ENCODE measurements around the gene RARA.
"Not testable (repeated sequence)": the region's sequence is repeated elsewhere in the genome, so short reads cannot be mapped to it uniquely, and the experiment has no call there.

RARA gene

DNA sequence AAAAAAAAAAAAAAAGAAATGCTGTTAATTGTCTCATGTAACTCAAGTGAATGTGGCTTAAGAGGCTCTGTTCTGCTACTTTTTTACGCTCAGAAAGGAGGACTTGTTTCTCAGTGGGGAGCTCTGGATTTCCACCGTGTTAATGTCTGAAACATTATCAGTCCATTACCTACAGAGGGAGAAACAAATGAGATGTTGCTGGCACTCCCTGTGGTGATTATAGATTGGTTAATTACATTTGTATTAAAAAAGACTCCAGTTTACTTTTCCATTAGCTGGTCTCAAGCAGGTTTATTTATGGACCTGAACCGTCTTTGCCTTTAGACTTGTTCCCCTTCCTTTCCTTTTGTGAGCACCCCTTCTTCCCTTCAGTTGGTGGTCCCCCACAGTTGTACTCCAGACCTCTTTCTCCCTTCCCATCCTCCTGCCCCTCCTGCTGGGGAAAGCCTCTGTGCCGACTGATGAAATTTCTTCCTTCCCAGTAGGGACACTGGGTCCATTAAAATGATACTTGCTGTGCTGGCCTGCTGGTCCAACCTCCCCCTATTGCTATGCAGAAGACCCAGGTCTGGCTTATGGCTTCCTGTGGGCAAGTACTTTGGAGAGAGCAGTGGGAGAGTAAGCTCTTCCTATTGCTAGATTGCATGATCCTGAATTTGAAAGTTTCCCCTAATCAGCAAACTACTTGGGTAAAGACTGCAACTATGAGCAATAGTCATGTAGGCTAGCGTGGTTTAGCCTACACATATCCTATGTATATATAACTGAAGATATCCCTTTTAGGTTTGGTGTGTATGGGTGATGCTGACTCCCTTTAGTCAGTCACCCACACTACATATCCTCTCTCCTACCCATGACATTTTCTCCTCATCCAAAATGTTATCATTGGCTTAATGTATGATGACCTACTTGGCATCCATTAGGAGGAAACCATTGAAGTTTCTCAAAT is 13.2 kb upstream of the RARA start:
- Histone ChIP-seq H3K27ac (peak overlapping the region in 4 of 21 experiments; percentile 0 to 46 (median 7)), H3K4me3 (no peak overlapping the region)

DNA sequence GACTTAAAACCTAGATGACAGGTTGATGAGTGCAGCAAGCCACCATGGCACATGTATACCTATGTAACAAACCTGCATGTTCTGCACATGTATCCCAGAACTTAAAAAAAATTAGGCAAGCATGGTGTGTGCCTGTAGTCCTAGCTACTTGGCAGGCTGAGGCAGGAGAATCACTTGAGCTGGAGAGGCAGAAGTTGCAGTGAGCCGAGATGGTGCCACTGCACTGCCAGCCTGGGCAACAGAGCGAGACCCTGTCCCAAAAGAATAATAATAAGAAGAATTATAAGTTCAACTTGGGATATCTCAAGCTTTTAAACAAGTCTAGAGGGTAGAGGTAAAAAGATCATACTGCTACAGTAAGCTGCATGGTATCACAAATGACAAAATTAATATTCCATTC is 11.5 kb upstream of the RARA start:
- Histone ChIP-seq H3K4me3 (no peak overlapping the region), H3K27ac (no peak overlapping the region)

DNA sequence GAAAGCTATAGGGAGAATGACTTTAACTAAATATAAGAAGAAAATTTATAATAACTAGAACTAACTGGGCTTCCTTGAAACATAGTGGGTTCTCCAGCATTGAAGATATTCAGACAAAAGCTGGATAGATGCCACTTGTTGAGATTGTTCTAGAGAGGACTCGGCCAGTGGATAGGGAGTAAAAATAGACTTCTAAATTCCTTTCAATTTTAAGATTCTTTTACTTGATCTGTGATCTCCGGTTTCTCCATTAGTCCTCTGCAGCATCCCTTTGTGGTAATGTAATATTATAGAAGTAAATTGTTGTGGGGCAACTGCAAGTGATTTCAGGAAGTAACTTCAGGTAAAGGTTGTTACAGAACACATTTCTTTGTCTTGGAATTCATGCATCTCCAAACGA is 10.3 kb upstream of the RARA start:
- H3K4me3 ChIP-seq, result no peak overlapping the region
- peak overlapping the region in 1 of 21 experiments; percentile 21 for H3K27ac ChIP-seq

DNA sequence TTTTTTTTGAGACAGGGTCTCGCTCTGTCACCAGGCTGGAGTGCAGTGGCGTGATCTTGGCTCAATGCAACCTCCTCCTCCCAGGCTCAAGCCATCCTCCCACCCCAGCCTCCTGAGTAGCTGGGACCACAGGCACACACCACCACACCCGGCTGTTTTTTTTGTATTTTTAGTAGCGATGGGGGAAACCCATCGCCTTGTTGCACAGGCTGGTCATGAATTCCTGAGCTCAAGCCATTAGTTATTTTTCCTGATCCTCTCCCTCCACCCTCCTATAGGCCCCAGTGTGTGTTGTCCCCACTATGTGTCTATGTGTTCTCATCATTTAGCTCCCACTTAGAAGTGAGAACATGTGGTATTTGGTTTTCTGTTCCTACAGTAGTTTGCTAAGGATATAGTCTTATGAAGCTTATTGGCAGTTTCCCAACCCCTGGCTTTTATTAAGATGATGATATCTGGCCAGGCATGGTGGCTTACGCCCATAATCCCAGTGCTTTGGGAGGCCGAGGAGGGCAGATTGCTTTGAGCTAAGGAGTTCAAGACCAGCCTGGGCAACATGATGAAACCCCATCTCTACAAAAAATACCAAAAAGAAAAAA is 9.7 kb upstream of the RARA start:
- H3K27ac ChIP-seq, result not testable (repeated sequence)

DNA sequence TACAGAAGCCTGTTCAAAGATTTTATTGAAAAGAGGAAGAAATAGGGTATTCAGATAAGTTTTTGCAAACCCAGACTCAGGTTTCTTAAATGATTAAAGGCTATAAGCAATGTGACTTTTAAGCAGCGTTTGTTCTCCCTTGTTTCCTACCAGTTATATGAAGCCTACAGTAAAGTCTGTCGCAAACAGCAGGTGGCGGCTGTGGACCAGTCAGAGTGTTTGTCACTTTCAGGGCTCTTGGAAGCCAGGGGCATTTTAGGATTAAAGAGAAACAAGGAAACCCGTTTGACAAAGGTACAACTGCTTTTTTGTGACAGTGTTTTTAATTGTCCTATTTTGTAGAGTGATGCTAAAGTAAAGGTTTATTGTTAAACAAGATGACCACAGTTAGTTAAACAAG is 7.7 kb upstream of the RARA start:
- Histone ChIP-seq H3K4me3 (no peak overlapping the region), H3K27ac (no peak overlapping the region)

More for the DNA sequence above, 9.7 kb upstream of the RARA start:
- H3K4me3 ChIP-seq, result not testable (repeated sequence)

DNA sequence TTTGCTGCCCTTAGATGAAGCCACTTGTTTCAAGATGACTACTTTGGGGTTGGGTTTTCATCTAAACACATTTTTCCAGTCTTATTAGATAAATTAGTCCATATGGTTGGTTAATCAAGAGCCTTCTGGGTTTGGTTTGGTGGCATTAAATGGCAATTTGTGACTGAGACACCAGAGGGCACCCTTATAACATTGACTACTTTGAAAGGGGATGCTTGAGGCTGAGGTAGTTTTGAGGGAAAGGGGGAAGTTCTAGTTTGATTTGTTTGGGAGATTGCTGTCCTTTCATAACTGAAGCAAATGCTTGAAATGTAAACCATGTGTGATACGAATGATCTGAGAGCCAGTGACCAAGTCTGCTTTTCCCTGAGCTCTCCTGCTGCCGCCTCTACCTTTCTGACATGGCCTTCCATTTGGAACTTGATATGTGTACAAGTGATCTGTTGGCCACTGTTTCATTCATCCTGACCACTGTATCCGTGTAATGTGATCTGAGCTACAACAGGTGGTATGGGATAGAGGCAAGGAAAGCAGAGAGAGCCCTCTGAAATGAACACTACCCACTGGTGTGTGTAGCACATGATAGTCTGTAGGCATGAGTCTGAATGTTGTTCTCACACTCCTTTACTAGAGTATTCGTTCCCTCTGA is 5.8 kb upstream of the RARA start:
- no peak overlapping the region for H3K4me3 ChIP-seq
- peak overlapping the region in 10 of 21 experiments; percentile 13 to 72 (median 46) for H3K27ac ChIP-seq

DNA sequence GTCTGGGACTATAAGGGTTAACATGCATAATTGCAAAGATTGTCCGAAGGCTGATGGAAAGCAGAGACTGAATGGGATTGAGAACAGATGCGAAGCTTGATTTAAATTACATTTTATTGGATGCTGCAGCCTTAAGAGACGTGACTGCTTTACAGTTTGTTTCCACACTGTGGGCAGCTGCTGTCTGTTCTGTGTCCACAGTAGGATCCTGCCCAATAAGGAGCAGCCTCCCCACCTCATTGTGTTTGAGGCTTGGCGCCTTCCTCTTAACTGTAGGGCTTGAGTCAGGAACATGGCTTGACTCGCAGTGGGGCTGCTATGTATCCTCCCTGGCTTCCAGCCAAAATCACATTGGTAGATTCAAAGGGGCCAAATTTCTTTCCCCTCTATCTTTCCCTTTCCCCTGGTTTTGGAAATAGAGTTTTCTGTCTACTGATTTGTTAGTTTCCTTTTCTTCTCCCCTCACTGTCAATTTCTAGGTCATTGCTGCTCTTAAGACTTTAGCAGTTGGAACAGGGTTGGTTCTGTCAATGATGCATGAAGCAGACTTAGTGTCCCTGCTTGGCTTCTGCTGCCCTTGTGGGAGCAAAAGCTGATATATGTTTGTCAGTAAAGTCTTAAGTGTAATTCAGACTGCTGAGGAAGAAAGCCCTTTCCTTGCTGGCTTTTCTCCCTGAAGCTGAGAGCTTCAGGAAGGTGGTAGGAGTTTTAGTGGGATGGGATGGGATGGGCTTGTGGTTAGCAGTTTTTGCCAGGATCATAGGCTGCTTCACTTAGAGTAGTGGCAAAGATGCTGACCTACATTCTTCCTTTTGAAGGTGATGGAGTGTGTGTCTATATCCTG is 5.0 kb upstream of the RARA start:
- Histone ChIP-seq H3K27ac (peak overlapping the region in 17 of 21 experiments; percentile 4 to 72 (median 36)), H3K4me3 (no peak overlapping the region)

DNA sequence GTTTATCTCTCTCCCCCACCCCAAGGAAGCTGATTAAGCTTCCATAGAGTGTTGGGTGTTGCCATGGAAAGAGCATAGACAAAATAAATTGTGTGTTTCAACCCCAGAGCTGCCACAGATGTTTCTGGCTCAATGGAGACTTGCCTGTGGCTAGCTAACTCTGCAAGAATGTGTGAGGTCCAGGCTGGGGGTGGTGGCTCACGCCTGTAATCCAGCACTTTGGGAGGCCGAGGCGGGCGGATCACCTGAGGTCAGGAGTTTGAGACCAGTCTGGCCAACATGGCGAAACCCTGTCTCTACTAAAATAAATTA is 4.5 kb upstream of the RARA start:
- not testable (repeated sequence) for H3K4me3 ChIP-seq
- H3K27ac ChIP-seq, result peak overlapping the region in 15 of 21 experiments; percentile 7 to 72 (median 36)

DNA sequence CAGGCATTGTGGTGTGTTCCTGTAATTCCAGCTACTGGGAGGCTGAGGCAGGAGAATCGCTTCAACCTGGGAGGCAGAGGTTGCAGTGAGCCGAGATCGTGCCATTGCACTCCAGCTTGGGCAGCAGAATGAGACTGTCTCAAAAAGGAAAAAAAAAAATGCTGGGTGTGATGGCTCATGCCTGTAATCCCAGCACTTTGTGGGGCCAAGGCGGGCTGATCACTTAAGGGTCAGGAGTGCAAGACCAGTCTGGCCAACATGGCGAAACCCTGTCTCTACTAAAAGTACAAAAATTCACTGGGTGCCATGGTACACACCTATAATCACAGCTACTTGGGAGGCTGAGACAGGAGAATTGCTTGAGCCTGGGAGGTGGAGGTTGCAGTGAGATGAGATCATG is 4.1 kb upstream of the RARA start:
- peak overlapping the region in 12 of 21 experiments; percentile 7 to 72 (median 52) for H3K27ac ChIP-seq
- not testable (repeated sequence) for H3K4me3 ChIP-seq

DNA sequence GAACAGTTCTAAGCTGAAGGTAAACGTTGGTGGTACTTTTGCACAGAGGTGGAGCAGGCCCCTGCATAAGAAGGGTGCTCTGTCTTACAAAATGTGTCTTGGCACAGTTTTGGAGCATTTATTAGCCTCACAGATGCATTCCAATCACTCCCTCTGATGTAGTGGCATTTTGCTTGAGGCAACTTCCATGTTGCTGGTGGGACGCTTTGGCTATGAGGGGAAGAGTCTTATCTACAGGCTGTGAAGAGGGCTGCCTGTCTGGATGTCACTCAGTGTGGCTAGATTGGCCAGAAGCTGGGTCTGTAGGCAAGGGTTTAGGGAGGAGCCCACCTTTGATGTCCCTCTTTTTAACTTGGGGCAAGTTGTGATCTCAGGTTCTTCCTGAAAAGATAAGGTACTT is 2.6 kb upstream of the RARA start:
- H3K27ac ChIP-seq, result peak overlapping the region in 20 of 21 experiments; percentile 17 to 85 (median 73)
- H3K4me3 ChIP-seq, result no peak overlapping the region

DNA sequence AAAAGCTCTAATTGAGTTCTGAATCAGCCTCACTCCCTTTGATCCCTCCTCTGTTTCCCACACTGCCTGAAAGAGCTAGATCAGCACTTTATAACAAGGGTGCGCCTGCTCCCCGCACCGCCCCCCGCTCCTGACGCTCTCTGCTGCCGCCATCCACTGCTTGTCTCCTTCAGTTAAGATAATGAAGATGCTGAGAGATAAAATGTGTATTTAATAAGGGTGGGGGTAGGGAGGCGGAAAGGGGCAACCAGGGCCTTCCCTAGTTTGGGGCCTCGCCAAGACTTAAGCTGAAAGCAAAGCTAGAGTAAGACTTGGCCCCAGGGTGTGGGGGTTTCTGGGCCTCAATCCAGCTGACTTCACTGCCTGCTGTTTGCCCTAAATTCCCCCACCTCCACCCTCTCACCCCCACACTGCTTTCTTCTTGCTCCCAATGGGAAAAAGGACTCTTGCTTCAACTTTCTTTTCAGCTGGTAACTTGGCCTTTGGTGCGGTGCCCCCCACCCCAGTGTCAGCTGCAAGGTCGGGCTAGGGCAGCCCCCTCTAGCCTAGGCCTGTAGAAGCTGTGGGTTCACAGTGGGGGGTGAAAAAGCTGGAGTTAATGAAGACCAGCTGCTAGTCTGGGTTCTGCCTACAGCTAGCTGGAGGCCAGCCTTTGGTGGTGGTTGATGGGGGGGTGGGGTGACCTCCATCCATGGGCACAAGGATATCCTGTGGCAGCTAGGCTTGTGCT is 1.8 kb upstream of the RARA start:
- Histone ChIP-seq H3K27ac (peak overlapping the region in 20 of 21 experiments; percentile 17 to 85 (median 73)), H3K4me3 (no peak overlapping the region)

DNA sequence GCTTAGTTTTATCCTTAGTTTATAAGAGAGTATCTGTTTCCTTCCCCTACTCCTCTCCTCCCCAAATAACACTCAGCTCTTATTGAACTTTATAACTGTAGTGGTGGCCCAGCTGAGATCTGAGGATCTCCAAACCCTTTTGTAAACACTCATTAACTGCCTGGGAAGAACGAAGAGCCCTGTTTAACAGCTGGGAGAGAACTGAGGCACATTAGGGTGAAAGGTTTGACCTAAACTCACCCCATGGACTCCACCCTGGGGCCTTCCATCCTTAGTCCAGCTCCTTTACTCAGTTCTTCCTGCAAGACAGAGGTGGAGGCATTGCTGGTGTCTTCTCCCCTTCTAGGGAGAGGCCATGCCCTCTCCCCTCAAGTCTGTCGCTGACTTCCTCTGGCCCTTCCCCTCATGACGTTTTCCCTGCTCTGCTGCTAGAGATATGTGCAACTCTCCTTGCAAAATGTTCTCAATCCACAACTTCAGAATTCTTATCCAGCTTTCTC is 1.2 kb upstream of the RARA start:
- peak overlapping the region in 20 of 21 experiments; percentile 17 to 85 (median 73) for H3K27ac ChIP-seq

DNA sequence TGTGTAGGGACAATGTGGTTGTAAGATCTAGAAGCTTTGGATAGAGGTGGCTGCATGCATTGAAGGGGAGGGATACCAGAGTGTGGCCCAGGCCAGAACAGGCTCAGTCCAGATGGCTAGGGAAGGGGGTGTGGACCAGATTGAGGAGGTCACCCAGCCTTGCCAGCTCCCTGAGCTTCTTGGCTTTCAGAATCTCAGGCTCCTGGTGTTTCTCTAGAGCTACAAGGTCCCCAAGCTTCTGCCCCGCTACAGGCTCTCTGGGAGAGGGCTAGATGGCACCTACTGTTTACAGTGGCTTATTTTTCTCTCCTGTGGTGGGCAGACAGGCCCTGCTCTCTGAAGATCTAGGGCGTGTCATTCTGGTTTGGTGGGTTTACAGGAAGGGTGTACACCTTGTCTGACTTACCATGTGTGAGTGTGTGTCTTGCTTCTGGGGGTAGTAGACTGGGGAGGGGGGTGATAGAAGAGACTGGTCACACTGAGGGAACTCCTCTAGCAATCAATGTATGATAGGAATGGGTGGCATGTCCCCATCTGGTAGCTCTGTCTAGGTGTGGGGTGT is 1.1 kb downstream of the RARA start:
- peak overlapping the region in 4 of 7 experiments; percentile 17 to 49 (median 40) for H3K4me3 ChIP-seq
- peak overlapping the region in 18 of 21 experiments; percentile 2 to 82 (median 66) for H3K27ac ChIP-seq

More for the DNA sequence above, 1.2 kb upstream of the RARA start:
- no peak overlapping the region for H3K4me3 ChIP-seq

DNA sequence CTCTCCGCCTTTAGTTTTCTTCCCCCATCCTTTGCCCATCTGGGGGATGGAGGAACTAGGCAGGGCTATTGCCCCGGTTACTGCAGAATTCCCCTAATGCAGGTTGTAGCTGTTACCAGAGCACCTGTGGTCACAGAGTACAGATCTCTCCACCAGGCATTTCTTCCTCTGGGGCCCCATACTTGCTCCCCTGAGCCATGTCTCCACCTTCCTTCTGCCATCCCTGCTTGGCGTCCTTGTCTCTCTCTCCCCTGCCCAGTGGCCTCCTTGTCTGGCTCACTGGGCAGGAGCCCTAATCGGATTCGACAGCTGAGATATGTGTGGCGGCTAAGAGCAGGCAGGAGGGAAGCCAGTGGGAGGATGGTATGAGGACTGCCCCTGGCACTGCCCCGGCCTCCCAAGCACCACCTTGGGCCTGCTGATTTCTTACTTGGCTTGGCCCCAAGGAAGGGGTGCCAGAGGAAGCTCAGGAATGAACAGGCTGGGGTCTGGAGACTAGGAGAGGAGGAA is 2.0 kb downstream of the RARA start:
- Histone ChIP-seq H3K27ac (peak overlapping the region in 18 of 21 experiments; percentile 12 to 82 (median 59)), H3K4me3 (no peak overlapping the region)

DNA sequence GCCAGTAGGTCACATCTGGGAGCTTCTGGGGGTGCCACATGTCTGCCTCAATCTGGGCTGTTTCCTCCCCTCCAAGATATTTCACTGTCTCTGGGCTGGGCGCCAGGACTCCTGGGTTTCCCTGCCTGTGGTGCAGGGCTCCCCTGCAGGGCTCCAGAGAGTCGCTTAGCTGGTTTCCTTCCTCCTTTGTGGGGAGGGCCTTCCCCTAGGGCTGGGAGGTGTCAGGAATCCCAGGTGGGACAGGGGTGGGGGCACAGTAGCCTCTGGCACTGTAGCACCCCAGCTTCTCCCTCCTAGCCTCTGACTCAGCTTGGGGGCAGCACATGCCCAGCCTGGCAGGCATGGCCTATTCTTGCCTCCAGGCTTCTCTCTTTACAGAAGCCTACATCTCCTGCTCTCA is 2.6 kb downstream of the RARA start:
- Histone ChIP-seq H3K27ac (peak overlapping the region in 17 of 21 experiments; percentile 12 to 82 (median 59)), H3K4me3 (no peak overlapping the region)

DNA sequence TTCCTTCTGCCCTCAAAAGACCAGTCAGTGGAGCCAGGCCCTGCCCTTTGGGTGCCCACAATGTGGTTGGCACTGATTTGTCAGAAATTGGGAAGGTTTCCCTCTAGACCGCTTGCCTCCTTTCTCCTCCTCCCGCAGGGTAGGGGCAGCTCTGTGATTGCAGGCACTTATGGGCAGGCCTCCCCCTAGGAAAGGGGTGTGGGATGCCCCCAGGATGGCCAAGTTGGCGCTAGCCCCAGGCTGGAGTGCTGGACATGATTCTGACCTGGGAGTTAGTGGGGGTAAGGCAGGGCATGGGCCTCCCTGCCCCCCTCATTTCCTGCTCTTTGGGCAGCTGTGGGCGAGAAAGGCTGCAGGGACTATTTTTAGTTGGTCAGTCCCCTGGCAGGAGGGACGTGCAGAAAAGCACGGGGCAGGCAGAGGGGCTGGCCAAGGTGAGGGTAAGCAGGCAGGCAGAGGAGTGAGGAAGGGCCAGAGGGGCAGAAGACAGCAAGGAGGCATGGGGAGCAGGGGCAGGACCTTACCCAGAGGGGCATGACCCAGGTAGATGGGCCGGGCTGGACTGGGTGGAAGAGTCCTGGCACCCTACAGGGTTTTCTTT is 3.3 kb downstream of the RARA start:
- Histone ChIP-seq H3K4me3 (no peak overlapping the region), H3K27ac (peak overlapping the region in 16 of 21 experiments; percentile 14 to 82 (median 65))

DNA sequence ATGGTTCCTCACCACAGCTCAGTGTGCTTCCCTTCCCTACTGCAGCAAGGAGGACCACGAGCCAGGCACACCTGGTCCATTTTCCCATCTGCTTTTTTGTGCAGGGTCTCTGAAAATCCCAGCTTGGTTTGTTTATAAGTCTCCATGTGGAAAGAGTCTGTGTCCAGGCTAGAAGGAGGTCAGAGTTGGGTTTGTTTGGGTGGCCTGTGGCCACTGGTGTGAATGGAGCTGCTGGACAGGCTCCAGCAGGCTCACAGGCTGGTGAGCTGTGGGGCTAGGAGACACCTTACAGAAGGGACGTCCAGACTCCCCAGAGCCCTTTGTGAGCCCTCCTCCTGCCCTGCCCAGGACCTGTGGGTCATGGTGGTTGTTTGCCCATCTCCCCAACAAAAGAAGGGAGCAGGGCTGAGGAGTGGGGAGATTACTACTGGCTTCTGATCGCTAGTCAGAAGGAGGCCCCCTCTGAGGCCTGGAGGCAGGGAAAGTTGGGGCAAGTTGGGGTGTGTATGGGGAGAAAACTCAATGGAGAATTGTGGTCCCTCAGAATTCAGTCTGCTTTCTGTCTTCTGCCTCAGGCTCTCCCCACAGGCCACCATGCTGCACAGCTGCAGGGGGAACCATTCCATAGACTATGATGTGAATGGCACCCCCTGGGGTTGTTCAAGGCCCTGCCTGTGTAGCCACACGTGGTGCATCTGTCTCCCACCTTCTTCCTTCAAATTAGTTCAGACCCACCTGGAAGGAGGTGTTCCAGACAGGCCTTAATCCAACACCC is 4.1 kb downstream of the RARA start:
- Histone ChIP-seq H3K27ac (peak overlapping the region in 17 of 21 experiments; percentile 14 to 99 (median 71)), H3K4me3 (no peak overlapping the region)

Measured in skin epidermis (tissue), 12 donors.